Measurements from ENCODE around the gene BABAM1. TPM values are rescaled to one million over a fixed set of nuclear protein-coding genes. Genes with fewer than 3 reads are reported as not detected.

BABAM1 gene
- total RNA-seq, 1 donor from 2014 or later, result 45.8 TPM

- peaks cover 28% of the 10 kb centered on the region for H3K36me3 ChIP-seq (ENCODE audit: control insufficient read depth, insufficient read depth, low read length)
- TF ChIP-seq CTCF (IDR thresholded peaks at IDR 0.05; ENCODE audit: insufficient read depth, low read length, severe bottlenecking), result no peak
Observed at GRCh38 chr19:17320435-17320834, 53.2 kb downstream of the BABAM1 start.

GRCh38 chr19:17321655-17322489 lies 54.6 kb downstream of the BABAM1 start:
- DNase-seq (ENCODE audit: low read depth) (no peak), FAIRE-seq (no peak)
- H3K27me3 ChIP-seq (ENCODE audit: control insufficient read depth, insufficient read depth, low read length), result no peaks in the 10 kb centered on the region
- TF ChIP-seq CTCF (IDR thresholded peaks at IDR 0.05; ENCODE audit: insufficient read depth, low read length, severe bottlenecking), result no peak
- H3K4me3 ChIP-seq (ENCODE audit: low read depth, low read length), result no peak overlapping the region
- H3K36me3 ChIP-seq (ENCODE audit: control insufficient read depth, insufficient read depth, low read length), result peaks cover 21% of the 10 kb centered on the region

More at GRCh38 chr19:17320435-17320834, 53.2 kb downstream of the BABAM1 start:
- FAIRE-seq (no peak), DNase-seq (ENCODE audit: low read depth) (no peak)
- no peak overlapping the region for H3K4me3 ChIP-seq (ENCODE audit: low read depth, low read length)
- H3K27me3 ChIP-seq (ENCODE audit: control insufficient read depth, insufficient read depth, low read length), result no peaks in the 10 kb centered on the region

GRCh38 chr19:17322854-17323253 lies 55.6 kb downstream of the BABAM1 start:
- no peak for DNase-seq (ENCODE audit: low read depth)
- no peak for TF ChIP-seq CTCF (IDR thresholded peaks at IDR 0.05; ENCODE audit: insufficient read depth, low read length, severe bottlenecking)
- H3K4me3 ChIP-seq (ENCODE audit: low read depth, low read length), result no peak overlapping the region
- H3K36me3 ChIP-seq (ENCODE audit: control insufficient read depth, insufficient read depth, low read length), result peaks cover 21% of the 10 kb centered on the region
- FAIRE-seq, result no peak
- no peaks in the 10 kb centered on the region for H3K27me3 ChIP-seq (ENCODE audit: control insufficient read depth, insufficient read depth, low read length)

GRCh38 chr19:17323300-17323963 lies 56.2 kb downstream of the BABAM1 start:
- Histone ChIP-seq H3K36me3 (ENCODE audit: control insufficient read depth, insufficient read depth, low read length) (peaks cover 21% of the 10 kb centered on the region), H3K4me3 (ENCODE audit: low read depth, low read length) (no peak overlapping the region), H3K27me3 (ENCODE audit: control insufficient read depth, insufficient read depth, low read length) (no peaks in the 10 kb centered on the region)
- TF ChIP-seq CTCF (IDR thresholded peaks at IDR 0.05; ENCODE audit: insufficient read depth, low read length, severe bottlenecking), result no peak
- DNase-seq (ENCODE audit: low read depth) (no peak), FAIRE-seq (no peak)

- peaks cover 21% of the 10 kb centered on the region for H3K36me3 ChIP-seq (ENCODE audit: control insufficient read depth, insufficient read depth, low read length)
- DNase-seq (ENCODE audit: low read depth) (no peak), FAIRE-seq (no peak)
- no peak for TF ChIP-seq CTCF (IDR thresholded peaks at IDR 0.05; ENCODE audit: insufficient read depth, low read length, severe bottlenecking)
- H3K27me3 ChIP-seq (ENCODE audit: control insufficient read depth, insufficient read depth, low read length), result no peaks in the 10 kb centered on the region
- H3K4me3 ChIP-seq (ENCODE audit: low read depth, low read length), result no peak overlapping the region
Observed at GRCh38 chr19:17323964-17324332, 56.7 kb downstream of the BABAM1 start.

All from bronchial epithelial cell (primary cell).